OCI-M2 (cell line): ENCODE measurements around the gene CRIP1.

ENCODE experiments used
- DNase-seq: peaks from one replicate; lab custom pipeline; 2025; ENCODE audit not compliant: unreplicated experiment; lab: John Stamatoyannopoulos, UW

Gene CRIP1

DNA sequence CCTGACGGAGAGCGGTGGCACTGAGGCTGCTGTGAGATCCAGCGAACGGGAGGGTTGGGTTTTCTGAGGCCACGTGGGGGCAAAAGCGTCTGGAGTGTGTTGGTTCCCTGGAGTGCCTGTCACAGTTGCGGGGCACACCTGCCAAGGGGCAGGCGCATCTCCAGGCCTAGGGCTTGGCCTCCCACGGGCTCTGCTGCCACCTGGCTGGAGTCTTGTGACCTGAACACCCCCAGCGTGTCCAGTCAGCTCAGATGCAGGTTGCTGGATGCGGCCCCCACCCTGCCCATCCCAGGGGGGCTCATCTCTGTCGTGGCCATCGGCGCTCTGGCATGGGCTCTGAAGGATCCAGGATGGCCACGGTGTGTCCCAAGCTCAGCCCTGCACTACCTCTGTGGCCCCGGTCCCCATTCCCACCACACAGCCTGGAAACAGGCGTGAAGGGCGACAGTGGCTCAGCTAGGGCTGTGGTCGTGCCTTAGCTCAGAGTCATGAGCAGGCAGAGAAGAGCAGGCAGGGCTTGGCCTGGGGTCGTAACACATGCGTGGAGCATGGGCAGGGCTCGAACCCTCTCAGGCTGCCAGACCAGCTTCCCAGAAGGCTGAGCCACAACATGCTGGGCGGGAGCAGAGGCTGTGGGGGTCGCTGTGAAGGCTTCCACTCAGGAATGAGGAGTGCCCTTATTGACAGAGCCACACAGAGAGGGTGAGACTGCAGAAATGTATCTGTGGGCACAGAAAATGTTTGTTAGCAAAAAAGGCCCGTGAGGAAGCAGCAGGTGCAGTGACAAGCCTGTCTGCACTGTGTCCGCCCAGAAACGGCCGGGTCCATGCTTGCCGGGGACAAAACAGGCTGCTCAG, 35.6 kb upstream of the CRIP1 start:
- DNase-seq = no peak

- DNase-seq = no peak
Measured at GRCh38 chr14:105452963-105453362, 33.7 kb upstream of the CRIP1 start.

DNA sequence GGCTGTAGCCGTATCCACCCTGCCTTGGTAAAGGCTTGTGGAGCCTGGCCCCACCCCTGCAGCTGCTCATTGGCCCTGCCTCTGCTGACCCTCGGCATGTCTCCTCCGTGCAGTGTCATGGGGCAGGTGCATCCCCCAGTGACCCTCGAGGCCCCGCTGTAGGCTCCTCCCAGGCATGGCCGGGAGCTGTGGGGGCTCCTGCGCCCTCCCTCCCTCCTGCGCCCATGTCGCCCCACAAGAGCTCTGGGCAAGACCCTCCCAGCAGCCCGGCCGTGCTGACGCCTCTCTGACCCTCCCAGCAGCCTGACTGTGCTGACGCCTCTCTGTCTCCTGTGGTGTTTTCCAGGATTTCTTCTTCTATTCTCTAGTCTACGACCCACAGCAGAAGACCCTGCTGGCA, 32.8 kb upstream of the CRIP1 start:
- DNase-seq = no peak

DNA sequence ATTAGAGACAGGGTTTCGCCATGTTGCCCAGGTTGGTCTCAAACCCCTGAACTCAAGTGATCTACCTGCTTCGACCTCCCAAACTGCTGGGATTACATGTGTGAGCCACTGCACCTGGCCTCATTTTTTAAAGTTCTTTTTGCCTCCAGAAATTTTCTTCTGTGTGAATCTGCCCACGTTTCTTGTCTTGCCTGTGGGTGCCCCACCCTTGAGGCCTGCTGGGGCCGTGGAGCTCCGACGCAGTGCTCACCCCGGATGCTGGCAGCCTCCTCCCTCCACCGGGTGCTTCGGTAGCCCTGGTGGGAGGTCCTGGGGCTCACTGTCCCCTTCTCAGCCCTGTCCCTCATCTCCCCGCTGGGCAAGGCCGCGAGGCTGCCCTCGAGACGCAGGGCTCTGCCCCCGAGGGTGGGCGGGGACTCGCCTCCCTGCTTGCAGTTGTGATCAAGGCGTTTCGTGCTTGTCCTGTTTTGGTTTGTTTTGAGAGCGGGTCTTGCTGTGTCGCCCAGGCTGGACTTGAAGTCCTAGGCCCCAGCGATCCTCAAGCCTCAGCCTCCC, 31.5 kb upstream of the CRIP1 start:
- no peak for DNase-seq

GRCh38 chr14:105455766-105456660, 30.7 kb upstream of the CRIP1 start:
- no peak for DNase-seq

GRCh38 chr14:105456736-105457617, 29.7 kb upstream of the CRIP1 start:
- DNase-seq = no peak

DNA sequence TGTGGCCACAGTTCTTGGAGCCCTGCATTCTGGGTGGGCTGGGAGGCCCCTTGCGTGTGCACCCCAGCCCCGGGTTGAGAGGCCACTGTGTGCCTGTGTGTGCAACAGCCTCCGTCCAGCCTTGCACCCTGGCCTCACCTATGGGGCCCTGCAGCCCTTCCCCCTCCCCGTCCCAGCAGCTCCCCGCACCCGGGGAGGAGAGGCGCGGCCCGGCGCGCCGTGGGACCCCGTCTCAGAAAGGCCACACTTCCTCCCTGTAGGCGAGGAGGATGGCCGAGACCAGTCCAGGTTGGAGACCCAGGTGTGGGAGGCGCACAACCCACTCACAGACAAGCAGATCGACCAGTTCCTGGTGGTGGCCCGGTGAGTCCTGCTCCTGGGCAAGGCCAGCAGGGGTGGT, 28.7 kb upstream of the CRIP1 start:
- DNase-seq = no peak

DNA sequence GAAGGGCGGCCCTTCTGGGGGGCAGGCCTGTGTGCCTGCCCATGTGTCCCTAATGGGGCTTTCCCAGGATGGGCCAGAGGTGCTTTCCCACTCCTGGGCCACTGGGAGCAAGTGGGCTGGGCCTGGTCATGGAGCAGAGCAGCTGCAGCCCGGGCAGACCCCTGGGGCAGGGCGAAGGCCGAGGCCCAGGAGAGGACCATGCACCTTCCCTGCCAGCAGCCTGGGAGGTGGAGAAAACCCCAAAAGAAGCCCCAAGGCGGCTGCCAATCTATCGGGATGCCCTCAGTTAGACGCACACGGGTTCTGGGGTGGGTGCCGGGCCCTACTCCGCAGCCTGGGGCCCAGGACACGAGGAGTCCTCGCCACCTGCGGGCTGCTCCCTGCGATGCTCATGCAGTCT, 28.1 kb upstream of the CRIP1 start:
- DNase-seq = no peak

- no peak for DNase-seq
Measured at GRCh38 chr14:105460116-105460515, 26.6 kb upstream of the CRIP1 start.

DNA sequence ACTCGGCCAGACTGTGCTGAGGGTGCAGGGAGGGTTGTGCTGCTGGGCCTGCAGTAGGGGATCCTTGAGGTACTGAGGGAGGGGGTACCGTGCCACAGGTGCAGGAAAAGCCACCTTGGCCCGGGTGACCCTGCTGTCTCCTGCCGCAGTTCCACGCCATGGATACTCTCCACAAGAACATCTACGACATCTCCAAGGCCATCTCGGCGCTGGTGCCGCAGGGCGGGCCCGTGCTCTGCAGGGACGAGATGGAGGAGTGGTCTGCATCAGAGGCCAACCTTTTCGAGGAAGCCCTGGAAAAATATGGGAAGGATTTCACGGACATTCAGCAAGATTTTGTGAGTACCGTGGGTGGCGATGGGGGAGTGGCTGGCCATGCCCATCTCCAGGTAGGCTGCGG, 26.1 kb upstream of the CRIP1 start:
- no peak for DNase-seq

- DNase-seq = no peak
Measured at GRCh38 chr14:105461903-105462302, 24.8 kb upstream of the CRIP1 start.

GRCh38 chr14:105464501-105464900, 22.2 kb upstream of the CRIP1 start:
- DNase-seq = no peak

- no peak for DNase-seq
Measured at GRCh38 chr14:105465209-105466031, 21.3 kb upstream of the CRIP1 start.

DNA sequence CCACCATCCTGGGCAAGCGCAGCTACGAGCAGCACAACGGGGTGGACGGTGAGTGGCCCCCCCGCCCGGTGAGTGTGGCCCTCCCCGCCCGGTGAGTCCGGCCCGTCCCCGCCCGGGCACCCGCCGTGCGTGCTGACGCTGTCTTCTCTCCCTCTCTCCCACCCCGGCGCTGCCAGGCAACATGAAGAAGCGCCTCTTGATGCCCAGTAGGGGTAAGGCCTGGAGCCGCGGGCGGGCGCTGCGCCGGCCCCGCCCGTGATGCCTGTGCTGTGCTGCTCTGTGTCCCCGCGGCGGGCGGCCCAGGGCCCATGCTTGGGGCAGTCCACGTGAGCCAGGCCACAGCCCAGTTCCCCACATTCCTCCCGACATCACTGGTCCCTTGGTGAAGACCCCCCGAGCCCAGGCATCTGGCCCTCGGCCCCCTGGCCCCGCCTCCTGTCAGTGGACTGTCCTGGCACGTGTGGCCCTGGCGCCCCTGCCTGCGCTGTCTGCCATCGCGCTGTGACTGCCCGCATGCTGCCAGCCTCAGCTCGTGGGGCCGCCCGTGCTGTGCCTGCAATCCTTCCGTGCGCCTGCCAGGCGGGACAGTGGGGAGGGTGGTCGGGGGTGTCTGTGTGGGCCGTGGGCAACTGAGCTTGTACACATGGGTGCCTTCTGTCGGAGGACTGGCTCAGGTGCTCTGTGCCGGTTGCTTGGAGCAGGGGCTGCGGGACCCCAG, 20.0 kb upstream of the CRIP1 start:
- no peak for DNase-seq

- DNase-seq = no peak
Measured at GRCh38 chr14:105467249-105467941, 19.3 kb upstream of the CRIP1 start.

DNA sequence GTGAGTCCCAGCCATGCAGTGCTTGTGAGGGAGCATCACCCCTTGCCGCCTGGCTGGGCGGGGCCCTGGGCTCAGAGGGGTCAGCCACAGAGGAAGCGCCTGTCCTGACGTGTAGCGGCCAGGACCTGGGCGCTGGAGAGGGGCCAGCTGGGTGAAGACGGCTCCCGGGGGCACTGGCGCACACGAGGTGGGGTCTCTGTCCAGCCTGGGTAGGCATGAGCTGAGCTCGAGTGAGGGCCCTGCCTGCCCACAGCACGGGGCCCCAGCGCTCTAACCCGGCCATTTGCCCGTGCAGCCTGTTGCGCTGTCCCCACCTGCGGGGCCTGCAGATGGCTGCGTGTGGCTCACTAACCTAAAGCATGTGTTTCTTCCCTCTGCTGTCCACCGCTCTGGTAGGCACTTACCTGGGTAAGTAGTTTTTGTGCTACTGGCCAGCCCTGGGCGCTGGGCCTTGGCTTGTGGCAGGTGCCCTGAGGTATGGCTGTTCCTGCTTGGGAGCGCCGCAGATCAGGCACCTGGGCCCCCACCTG, 18.7 kb upstream of the CRIP1 start:
- no peak for DNase-seq

GRCh38 chr14:105468621-105469241, 18.0 kb upstream of the CRIP1 start:
- DNase-seq = no peak
